GM13976 (cell line): ENCODE results near the gene ACSS1.

Experiments
- DNase-seq: peaks from one replicate; pipeline ENCODE4 v3.0.0; 2012; ENCODE audit warnings: low spot score
- CTCF ChIP-seq: IDR thresholded peaks from 2 replicates; pipeline ENCODE4 v1.5.1; 2012; ENCODE audit warnings: borderline replicate concordance, mild to moderate bottlenecking; ENCODE audit not compliant: insufficient read depth; ENCODE audit errors: extremely low read depth, missing control alignments, control extremely low read depth
- in situ Hi-C: fragments of 300-500 bp; cut with MboI; formaldehyde crosslinking; loops from one replicate; pipeline ENCODE4 v1.12.0; 2022; ENCODE audit warnings: low sequenced_read_pairs, mixed read lengths, inconsistent platforms; ENCODE audit not compliant: unreplicated experiment

ACSS1 gene

GRCh38 chr20:24995741-24996448, 62.0 kb downstream of the ACSS1 start:
- no peak for TF ChIP-seq CTCF
- in situ Hi-C loops: loop anchor here (5.0 to 10.0 kb wide), 3 partner anchors 66 to 409 kb away; partner anchors contain the start of gene GINS1
- DNase-seq: no peak

DNA sequence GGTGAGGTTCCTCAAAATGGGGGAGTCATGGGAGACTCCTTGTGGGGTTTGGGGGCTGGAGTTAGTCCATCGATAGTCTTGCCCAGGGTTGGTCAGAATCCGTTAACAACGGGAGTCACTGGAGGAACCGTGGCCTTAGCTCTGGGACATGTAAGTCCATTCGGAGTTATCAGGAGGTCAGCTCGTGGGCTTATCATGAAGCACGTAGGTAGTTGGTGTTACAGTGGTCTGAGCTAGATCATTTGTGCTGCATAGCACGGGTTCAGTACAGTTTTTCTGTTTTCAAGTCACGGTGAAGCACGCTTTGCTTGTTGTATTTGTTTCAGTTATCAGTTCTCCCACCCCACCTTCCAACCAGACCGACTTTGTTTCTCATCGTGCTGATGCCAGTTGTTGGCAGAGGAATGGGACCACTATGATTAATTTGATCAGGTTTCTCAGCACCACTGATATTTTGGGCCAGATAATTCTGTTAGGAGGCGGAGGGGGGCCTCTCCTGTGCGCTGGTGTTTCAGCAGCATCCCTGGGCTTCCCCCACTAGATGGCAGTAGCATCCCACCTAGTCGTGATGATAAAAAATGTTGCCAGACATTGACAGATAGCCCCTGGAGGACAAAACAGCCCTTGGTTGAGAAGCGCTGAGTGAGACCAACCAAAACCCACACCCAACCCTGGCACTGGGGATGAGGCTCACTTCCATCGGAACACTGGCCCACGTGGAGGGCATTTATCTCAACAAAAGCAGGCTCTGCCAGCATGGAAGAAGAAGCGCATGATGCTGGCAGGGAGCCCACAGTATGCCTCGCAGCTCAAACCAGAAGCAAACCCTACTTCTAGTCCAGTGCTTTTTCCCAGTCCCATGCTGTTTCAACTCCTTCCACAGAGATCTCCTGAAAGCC, 63.2 kb downstream of the ACSS1 start:
- in situ Hi-C loops: loop anchor here (5.0 to 10.0 kb wide), 3 partner anchors 68 to 410 kb away; partner anchors contain the start of gene GINS1
- peak; percentile 91 for TF ChIP-seq CTCF
- peak; percentile 80 for DNase-seq

- no peak for DNase-seq
- TF ChIP-seq CTCF: no peak
- in situ Hi-C loops: loop anchor here (10.0 kb wide), 2 partner anchors 181 to 411 kb away; partner anchors contain the start of gene GINS1
Measured at GRCh38 chr20:24994186-24994465, 63.8 kb downstream of the ACSS1 start.

DNA sequence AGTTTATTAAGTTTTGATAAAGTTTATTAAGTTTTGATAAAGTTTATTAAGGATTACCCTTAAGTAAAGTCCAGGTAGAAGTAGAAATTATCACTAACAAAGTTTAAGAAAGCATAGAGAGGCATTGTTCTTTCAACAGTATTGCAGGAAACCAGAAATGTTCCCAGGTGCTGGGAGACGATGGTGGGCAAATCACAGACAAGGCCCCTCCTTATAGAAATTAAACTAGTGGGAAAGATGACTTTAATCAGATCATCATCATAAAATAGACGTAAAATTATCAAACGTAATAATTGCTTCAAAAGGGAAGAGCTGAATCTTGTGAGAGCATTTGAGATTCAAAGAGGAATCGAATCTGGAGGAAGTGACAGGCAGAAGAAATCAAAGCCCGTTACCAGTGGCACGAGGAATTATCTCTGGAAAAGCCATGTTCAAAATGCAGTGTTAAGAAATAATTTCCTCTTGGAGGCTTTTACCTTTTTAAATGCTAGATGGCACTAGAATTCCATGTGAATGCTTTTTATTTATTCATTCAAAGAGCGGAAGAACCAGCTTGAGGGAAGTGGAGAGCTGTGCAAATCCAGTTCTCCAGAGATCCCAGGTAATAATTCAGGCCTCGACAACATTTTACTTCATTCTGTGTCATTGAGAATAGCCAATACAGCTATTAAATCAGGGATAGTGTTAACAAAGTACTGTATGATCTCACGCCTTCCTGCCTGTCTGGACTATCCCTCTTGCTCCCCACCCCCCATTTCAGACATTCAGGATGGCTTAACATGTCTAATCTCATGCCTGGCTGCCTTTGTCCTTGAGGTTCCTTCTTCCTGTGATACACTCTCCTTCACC, 64.4 kb downstream of the ACSS1 start:
- in situ Hi-C loops: loop anchor here (10.0 kb wide), 2 partner anchors 181 to 411 kb away; partner anchors contain the start of gene GINS1
- no peak for TF ChIP-seq CTCF
- DNase-seq: no peak

- in situ Hi-C loops: loop anchor here (10.0 kb wide), 2 partner anchors 182 to 412 kb away; partner anchors contain the start of gene GINS1
- TF ChIP-seq CTCF: no peak
- DNase-seq: peak; percentile 98
Measured at GRCh38 chr20:24992487-24993205, 65.3 kb downstream of the ACSS1 start, which contains the start of gene APMAP. Gene APMAP, minus strand, starts transcription at chr20:24992751. Its CDS starts 63 bp downstream, at chr20:24992688.

DNA sequence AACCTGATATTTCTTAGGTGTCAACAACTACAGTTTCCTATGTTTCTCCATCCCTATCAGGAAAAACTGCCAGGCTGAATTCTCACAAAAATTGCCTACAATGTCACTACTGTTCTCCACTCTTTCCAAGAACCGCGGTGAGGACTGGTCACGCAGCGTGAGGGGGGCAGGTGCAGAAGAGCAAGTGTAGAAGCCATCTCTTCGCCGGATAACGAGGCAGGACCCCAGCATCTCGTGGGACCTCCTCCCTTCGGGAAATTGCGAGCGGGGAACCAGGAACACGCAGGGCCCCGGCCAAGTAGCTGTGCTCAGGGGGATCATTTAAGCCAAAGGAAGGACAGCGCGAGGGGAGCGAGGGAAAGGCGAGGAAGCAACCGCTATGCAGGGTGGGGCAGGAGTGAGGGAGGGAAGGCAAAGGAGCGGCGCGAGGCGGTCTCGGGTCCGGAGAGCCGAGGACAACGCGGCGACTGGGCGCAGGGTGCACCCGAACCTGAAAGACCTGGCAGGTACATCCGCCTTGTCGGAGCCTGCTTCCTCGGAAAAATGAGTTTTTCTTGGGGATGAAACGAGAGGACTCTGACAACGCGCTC, 65.9 kb downstream of the ACSS1 start:
- in situ Hi-C loops: loop anchor here (10.0 kb wide), 2 partner anchors 183 to 413 kb away; partner anchors contain the start of gene GINS1
- no peak for TF ChIP-seq CTCF
- no peak for DNase-seq
